Right renal pelvis (tissue), 4 donors: ENCODE results near the gene SPATS2. TPM values are rescaled to one million over a fixed set of nuclear protein-coding genes. Genes with fewer than 3 reads are reported as not detected.
"Not testable (repeated sequence)": the region's sequence is repeated elsewhere in the genome, so short reads cannot be mapped to it uniquely, and the experiment has no call there.

ENCODE experiments used
- DNase-seq, 4 donors: peaks; one replicate each; pipeline ENCODE4 v3.0.0-alpha.2; 2013; ENCODE audit warnings: low read depth in 4 of 4, low spot score in 3 of 4, missing footprints in 1 of 4
- polyA plus RNA-seq, 4 donors: library from polyadenylated mRNA; unstranded; fragments of 120-200 nt; gene quantifications; one replicate each; pipeline ENCODE4 v1.2.1, GENCODE V29; 2013; ENCODE audit not compliant: insufficient read length in 4 of 4

SPATS2 gene
- polyA plus RNA-seq, 4 donors: 45.0 to 49.8 (median 47.8) TPM

- no peak for DNase-seq
These were observed 18.5 kb upstream of the SPATS2 start for GRCh38 chr12:49348781-49349180.

GRCh38 chr12:49349266-49349665 lies 18.0 kb upstream of the SPATS2 start:
- DNase-seq: no peak

GRCh38 chr12:49352351-49352750 lies 14.9 kb upstream of the SPATS2 start:
- DNase-seq: no peak

- DNase-seq: no peak
These were observed 11.3 kb upstream of the SPATS2 start for GRCh38 chr12:49355913-49356312.

GRCh38 chr12:49357103-49357678 lies 10.1 kb upstream of the SPATS2 start:
- no peak for DNase-seq

GRCh38 chr12:49358483-49359141 lies 8.7 kb upstream of the SPATS2 start:
- DNase-seq: peak in 1 of 4 donors; percentile 67

- DNase-seq: no peak
These were observed 7.6 kb upstream of the SPATS2 start for GRCh38 chr12:49359671-49360070.

GRCh38 chr12:49362077-49362476 lies 5.2 kb upstream of the SPATS2 start:
- no peak for DNase-seq

- no peak for DNase-seq
These were observed 2.3 kb upstream of the SPATS2 start for GRCh38 chr12:49364989-49365388.

GRCh38 chr12:49365542-49365941 lies 1.7 kb upstream of the SPATS2 start:
- DNase-seq: no peak

GRCh38 chr12:49366096-49366651 lies 1.1 kb upstream of the SPATS2 start:
- DNase-seq: no peak

- DNase-seq: peak; percentile 88 to 91 (median 90)
These were observed 446 bp upstream of the SPATS2 start for GRCh38 chr12:49366652-49367380.

- no peak for DNase-seq
These were observed 958 bp downstream of the SPATS2 start for GRCh38 chr12:49368240-49368600.

GRCh38 chr12:49369411-49370145 lies 2.3 kb downstream of the SPATS2 start:
- DNase-seq: no peak

- no peak for DNase-seq
These were observed 3.3 kb downstream of the SPATS2 start for GRCh38 chr12:49370539-49370938.

- no peak for DNase-seq
These were observed 8.1 kb downstream of the SPATS2 start for GRCh38 chr12:49375406-49375805.

- DNase-seq: no peak
These were observed 10.1 kb downstream of the SPATS2 start for GRCh38 chr12:49377386-49377785.

- DNase-seq: not testable (repeated sequence)
These were observed 12.9 kb downstream of the SPATS2 start for GRCh38 chr12:49380184-49380583.

- DNase-seq: no peak
These were observed 21.6 kb downstream of the SPATS2 start for GRCh38 chr12:49388682-49389386.

GRCh38 chr12:49389387-49389703 lies 22.1 kb downstream of the SPATS2 start:
- DNase-seq: no peak

- no peak for DNase-seq
These were observed 29.7 kb downstream of the SPATS2 start for GRCh38 chr12:49397000-49397399.
